SK-N-SH (cell line): ENCODE measurements around the gene DGLUCY.

Experiments used
- CTCF ChIP-seq: fragments of 200-600 bp; sonication (generic); IDR thresholded peaks from 2 replicates; pipeline ENCODE4 v1.6.1; 2017; ENCODE audit warnings: antibody characterized with exemption, mild to moderate bottlenecking, moderate library complexity
- EZH2phosphoT487 ChIP-seq: fragments of 200-600 bp; sonication (generic); IDR thresholded peaks from 2 replicates; pipeline ENCODE4 v1.6.1; 2017; ENCODE audit warnings: low read depth, mixed run types, mild to moderate bottlenecking, antibody characterized with exemption, moderate library complexity, borderline replicate concordance
- JUND ChIP-seq: IDR thresholded peaks from 2 replicates; pipeline ENCODE4 v1.4.0; 2012
- MAX ChIP-seq: IDR thresholded peaks from 2 replicates; pipeline ENCODE4 v1.4.0; 2012; ENCODE audit warnings: low read depth
- NRF1 ChIP-seq: IDR thresholded peaks from 2 replicates; pipeline ENCODE4 v1.6.1; 2012; ENCODE audit warnings: low read depth, mild to moderate bottlenecking, low read length
- PBX3 ChIP-seq: IDR thresholded peaks from 2 replicates; pipeline ENCODE4; 2012
- POLR2AphosphoS5 ChIP-seq: IDR thresholded peaks from 2 replicates; pipeline ENCODE4 v1.6.1; 2012; ENCODE audit warnings: low read depth, low read length
- RAD21 ChIP-seq: IDR thresholded peaks from 2 replicates; pipeline ENCODE4 v1.6.1; 2012; ENCODE audit warnings: mild to moderate bottlenecking, low read length
- REST ChIP-seq: IDR thresholded peaks from 2 replicates; pipeline ENCODE4 v1.6.1; 2012; ENCODE audit warnings: mild to moderate bottlenecking, low read depth, low read length, moderate library complexity
- TAF1 ChIP-seq: IDR thresholded peaks from 2 replicates; pipeline ENCODE4 v1.6.1; 2012; ENCODE audit warnings: low read depth, mild to moderate bottlenecking, low read length, moderate library complexity, borderline replicate concordance
- USF2 ChIP-seq: fragments of 150-350 bp; IDR thresholded peaks from 2 replicates; pipeline ENCODE4 v1.6.1; 2017; ENCODE audit warnings: antibody characterized with exemption, low read length, low read depth, borderline replicate concordance
- ZBTB33 ChIP-seq: IDR thresholded peaks from 2 replicates; pipeline ENCODE4 v1.4.0; 2012; ENCODE audit warnings: low read depth, borderline replicate concordance

GRCh38 chr14:91094772-91095171, 19.1 kb upstream of the DGLUCY start:
- TF ChIP-seq REST: no peak
- no peak for TF ChIP-seq CTCF
- TF ChIP-seq NRF1: no peak
- no peak for TF ChIP-seq TAF1
- TF ChIP-seq JUND: no peak
- no peak for TF ChIP-seq POLR2AphosphoS5
- TF ChIP-seq ZBTB33: no peak
- TF ChIP-seq EZH2phosphoT487: no peak
- TF ChIP-seq PBX3: no peak
- TF ChIP-seq RAD21: no peak
- TF ChIP-seq MAX: no peak
- TF ChIP-seq USF2: no peak
